Measurements from ENCODE around the gene PIN1.

The PIN1 gene

GRCh38 chr19:9875031-9875627 is 40.0 kb downstream of the PIN1 start:
- in situ Hi-C loops (cut with MboI; ENCODE audit: low sequenced_read_pairs, unreplicated experiment), result no loop called here
- no peak for DNase-seq (ENCODE audit: low spot score)
- no peak for TF ChIP-seq CTCF (IDR thresholded peaks at IDR 0.05; ENCODE audit: borderline replicate concordance, control extremely low read depth, extremely low read depth, insufficient read depth, missing control alignments)

DNA sequence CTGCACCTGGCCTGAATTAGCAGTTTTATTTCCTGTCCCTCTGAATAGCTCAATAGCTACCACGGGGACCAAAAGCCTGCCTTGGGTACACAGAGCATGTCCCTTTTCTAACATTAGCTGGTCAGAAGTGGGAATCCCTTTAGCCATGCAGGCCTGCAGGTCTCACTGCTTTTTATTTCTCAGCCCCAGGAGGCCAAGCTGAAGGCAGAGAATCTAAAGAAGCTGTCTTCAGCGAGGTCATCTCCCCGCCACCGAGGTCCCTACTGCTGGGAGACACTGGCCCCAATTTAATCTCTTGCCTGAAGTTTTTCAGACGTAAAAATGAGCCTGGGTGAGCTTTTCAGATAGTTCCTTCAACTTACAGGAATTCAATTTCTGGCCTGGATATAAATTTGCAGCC is 40.7 kb downstream of the PIN1 start:
- no peak for TF ChIP-seq CTCF (IDR thresholded peaks at IDR 0.05; ENCODE audit: borderline replicate concordance, control extremely low read depth, extremely low read depth, insufficient read depth, missing control alignments)
- no peak for DNase-seq (ENCODE audit: low spot score)
- in situ Hi-C loops (cut with MboI; ENCODE audit: low sequenced_read_pairs, unreplicated experiment), result no loop called here

DNA sequence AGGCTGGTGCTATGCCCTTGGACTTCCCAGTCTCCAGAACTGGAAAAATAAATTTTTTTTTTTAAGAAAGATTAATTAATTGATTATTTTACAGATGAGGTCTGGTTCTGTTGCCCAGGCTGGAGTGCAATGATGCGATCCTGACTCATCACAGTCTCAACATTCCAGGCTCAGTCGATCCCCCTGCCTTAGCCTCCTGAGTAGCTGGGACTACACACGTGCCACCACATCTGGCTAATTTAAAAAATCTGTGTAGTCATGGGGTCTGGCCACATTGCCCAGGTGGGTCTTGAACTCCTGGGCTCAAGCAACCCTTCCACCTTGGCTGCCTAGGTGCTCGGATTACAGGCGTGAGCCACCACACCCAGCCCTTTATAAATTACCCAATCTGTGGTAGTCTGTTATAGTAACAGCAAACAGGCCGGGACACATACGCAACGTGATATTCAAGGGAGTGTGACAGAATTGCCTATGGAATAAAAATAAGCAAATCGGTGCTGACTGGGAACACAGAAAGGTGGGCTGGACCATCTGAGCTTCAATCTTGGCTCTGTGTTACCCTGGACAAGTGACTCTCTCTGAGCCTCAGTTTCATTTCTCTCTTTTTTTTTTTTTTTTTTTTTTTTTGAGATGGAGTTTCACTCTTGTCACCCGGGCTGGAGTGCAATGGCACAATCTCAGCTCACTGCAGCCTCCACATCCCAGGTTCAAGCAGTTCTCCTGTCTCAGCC is 42.8 kb downstream of the PIN1 start:
- DNase-seq (ENCODE audit: low spot score), result no peak
- in situ Hi-C loops (cut with MboI; ENCODE audit: low sequenced_read_pairs, unreplicated experiment), result no loop called here
- no peak for TF ChIP-seq CTCF (IDR thresholded peaks at IDR 0.05; ENCODE audit: borderline replicate concordance, control extremely low read depth, extremely low read depth, insufficient read depth, missing control alignments)

DNA sequence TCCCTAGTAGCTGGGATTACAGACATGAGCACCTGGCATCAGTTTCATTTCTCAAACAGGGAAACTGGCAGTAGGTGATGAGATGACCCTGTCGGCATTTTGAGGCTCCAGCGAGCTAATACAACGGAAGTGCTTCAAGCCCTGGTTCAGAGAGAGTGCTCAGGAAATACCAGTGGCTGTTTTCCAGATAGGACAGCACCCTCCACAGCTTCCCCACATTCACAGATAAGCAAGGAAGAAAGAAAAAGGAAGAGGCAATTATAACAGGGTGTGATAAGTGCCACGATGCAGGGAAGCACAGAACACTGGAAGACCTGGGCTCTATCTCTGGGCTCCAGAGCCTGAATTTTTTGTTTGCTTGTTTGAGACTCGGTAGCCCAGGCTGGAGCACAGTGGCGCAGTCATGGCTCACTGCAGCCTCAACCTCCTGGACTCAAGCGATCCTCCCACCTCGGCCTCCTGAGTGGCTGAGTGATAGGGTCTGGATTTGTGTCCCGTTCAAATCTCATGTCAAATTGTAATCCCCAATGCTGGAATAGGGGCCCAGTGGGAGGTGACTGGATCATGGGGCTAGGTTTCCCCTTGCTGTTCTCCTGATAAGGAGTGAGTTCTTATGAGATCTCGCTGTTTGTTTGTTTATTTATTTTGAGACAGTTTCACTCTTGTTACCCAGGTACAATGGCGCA is 43.5 kb downstream of the PIN1 start:
- DNase-seq (ENCODE audit: low spot score), result no peak
- TF ChIP-seq CTCF (IDR thresholded peaks at IDR 0.05; ENCODE audit: borderline replicate concordance, control extremely low read depth, extremely low read depth, insufficient read depth, missing control alignments), result no peak
- in situ Hi-C loops (cut with MboI; ENCODE audit: low sequenced_read_pairs, unreplicated experiment), result no loop called here

- DNase-seq (ENCODE audit: low spot score), result no peak
- in situ Hi-C loops (cut with MboI; ENCODE audit: low sequenced_read_pairs, unreplicated experiment), result no loop called here
- no peak for TF ChIP-seq CTCF (IDR thresholded peaks at IDR 0.05; ENCODE audit: borderline replicate concordance, control extremely low read depth, extremely low read depth, insufficient read depth, missing control alignments)
These were observed 46.6 kb downstream of the PIN1 start for GRCh38 chr19:9881720-9882119.

GRCh38 chr19:9883231-9883758 is 48.2 kb downstream of the PIN1 start:
- in situ Hi-C loops (cut with MboI; ENCODE audit: low sequenced_read_pairs, unreplicated experiment), result no loop called here
- TF ChIP-seq CTCF (IDR thresholded peaks at IDR 0.05; ENCODE audit: borderline replicate concordance, control extremely low read depth, extremely low read depth, insufficient read depth, missing control alignments), result no peak
- no peak for DNase-seq (ENCODE audit: low spot score)

All from GM13976 (cell line).